GM12891 (cell line): ENCODE measurements around the gene SDC4.
"Not testable (repeated sequence)": the region's sequence is repeated elsewhere in the genome, so short reads cannot be mapped to it uniquely, and the experiment has no call there.

Experiments
- DNase-seq: peaks from one replicate; pipeline ENCODE4 v3.0.0; 2011; ENCODE audit warnings: low spot score; ENCODE audit not compliant: insufficient read length
- FAIRE-seq: peaks from 2 replicates; lab custom pipeline; 2011; peaks lifted over from hg19 to GRCh38; lab: Jason Lieb, UNC
- PAX5 ChIP-seq: IDR thresholded peaks from 2 replicates; pipeline ENCODE4 v1.6.1; 2011; ENCODE audit warnings: low read length, moderate library complexity, mild to moderate bottlenecking; ENCODE audit not compliant: insufficient read depth, severe bottlenecking
- POLR2A ChIP-seq: IDR thresholded peaks from 2 replicates; pipeline ENCODE4 v1.6.1; 2011; ENCODE audit warnings: low read depth, low read length, control low read depth
- POLR2AphosphoS5 ChIP-seq: IDR thresholded peaks from 2 replicates; pipeline ENCODE4 v1.6.1; 2011; ENCODE audit warnings: low read depth, low read length, control low read depth
- POU2F2 ChIP-seq: IDR thresholded peaks from 2 replicates; pipeline ENCODE4 v1.6.1; 2011; ENCODE audit warnings: low read depth, mild to moderate bottlenecking, control low read depth, low read length, moderate library complexity
- SPI1 ChIP-seq: IDR thresholded peaks from 2 replicates; pipeline ENCODE4 v1.6.1; 2011; ENCODE audit warnings: low read depth, low read length, control low read depth
- TAF1 ChIP-seq: IDR thresholded peaks from 2 replicates; pipeline ENCODE4 v1.6.1; 2011; ENCODE audit warnings: low read depth, low read length, control low read depth

Gene SDC4

DNA sequence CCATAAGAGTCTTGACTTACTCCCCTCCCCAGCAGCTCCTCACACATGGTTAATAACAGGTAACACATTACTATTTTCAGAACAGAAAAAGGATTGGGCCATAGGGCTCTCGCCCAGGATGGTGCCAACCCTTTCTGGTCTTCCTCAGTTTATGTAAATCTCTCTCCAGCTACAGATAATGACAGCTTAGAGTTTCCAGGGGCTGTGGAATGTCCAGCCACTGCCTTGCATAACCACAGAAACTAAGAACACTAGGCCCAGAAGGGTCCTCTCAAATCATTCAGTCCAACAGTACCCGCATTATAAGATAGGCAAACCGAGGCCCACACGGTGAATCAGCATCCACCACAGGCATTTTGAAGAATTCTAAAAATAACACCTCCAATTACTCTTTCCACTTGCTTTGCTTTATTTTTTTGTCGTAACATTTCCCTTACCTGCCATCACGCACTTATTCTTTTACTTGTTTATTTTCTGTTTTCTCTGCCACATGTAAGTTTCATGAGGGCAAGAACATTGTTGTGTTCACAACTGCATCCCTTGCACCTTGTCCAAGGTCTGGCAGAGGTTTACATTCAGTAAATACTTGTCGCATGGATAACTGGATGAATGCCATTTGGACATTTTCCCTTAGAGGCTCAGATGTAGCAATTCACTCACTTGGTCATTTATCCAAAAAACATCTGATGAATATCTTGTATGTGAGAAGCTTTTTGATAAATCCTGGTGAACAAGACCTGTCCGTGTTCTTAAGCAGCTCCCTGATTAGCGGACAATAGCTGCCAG, 6.4 kb upstream of the SDC4 start:
- FAIRE-seq, result no peak
- TF ChIP-seq POLR2A, result no peak
- DNase-seq, result no peak

DNA sequence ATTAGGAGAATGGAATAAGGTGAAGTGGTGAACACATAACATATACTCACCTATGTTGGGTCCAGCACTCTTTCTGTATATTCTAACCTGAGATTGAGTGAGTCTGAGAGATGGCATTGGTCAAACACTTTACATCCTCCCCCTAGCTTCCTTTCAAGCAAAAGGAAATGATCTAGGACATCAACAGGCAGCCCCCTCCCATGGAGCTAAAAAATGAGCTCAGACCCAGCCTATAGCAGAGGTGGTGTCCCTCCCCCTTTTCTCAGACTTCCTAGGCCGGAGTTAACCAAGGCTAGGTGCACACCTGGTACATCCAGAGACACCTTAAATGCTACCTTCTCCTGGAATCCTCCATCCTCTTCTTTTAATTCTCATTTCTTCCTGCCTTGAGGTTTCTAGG, 5.5 kb upstream of the SDC4 start:
- no peak for FAIRE-seq
- no peak for DNase-seq
- no peak for TF ChIP-seq POLR2A
- TF ChIP-seq SPI1, result no peak
- TF ChIP-seq PAX5, result no peak
- no peak for TF ChIP-seq POLR2AphosphoS5
- TF ChIP-seq POU2F2, result no peak
- TF ChIP-seq TAF1, result no peak

DNA sequence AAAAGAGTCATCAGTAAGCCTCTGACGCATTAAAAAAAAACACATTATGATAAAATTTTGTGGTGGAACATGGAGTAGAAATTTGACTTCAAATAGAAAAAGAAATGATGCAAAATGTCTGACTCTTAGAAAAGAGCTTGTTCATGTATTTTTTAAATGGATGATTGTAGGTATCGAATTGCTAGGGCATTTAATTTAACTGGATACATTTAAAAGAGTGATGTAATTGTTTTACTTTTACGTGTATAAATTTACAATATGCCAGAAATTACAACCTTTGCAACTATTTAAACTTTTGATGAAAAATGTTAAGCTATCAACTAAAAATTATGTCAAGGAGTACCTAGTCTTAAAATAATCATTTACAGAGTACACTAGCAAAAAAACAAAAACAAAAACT, 4.5 kb upstream of the SDC4 start:
- no peak for TF ChIP-seq POU2F2
- TF ChIP-seq POLR2AphosphoS5, result no peak
- TF ChIP-seq POLR2A, result no peak
- no peak for TF ChIP-seq PAX5
- no peak for TF ChIP-seq TAF1
- no peak for TF ChIP-seq SPI1
- FAIRE-seq, result no peak
- DNase-seq, result no peak

GRCh38 chr20:45350795-45351194, 2.6 kb upstream of the SDC4 start:
- FAIRE-seq, DNase-seq: not testable (repeated sequence)

GRCh38 chr20:45350217-45350616, 2.0 kb upstream of the SDC4 start:
- FAIRE-seq (no peak), DNase-seq (no peak)
- TF ChIP-seq POLR2A (no peak), TAF1 (no peak), POLR2AphosphoS5 (no peak), POU2F2 (no peak), SPI1 (no peak), PAX5 (no peak)

DNA sequence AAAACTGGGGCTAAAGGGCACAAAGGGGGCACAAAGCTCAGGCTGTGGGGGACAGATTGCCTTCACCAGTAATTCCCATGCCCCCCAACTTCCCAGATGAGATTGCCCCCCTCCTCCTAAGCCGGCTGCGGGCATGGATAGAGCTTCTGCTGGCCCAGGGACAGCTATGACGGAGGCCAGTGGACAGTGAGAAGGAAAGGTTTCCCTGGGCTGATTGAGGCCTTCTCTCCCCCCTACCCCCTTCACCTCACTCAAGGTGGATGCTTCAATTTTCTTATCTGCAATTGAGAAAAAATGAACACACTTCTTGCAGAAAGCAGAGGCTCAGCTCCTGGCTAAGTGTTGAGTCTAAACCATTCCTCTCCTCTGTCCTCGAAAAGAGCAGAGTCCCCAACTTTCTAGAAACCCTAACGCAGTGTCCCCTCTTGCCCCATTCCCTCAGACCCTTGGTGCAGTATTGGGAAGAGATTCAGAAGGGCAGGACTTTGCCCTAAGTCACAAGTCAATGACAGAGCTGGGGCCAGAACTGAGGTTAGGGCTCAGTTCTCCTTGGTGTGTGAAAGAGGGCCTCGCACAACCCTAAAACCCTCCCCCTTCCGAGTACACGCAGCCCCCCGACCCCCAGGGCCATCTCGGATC, 808 bp downstream of the SDC4 start:
- FAIRE-seq, result no peak
- TF ChIP-seq POU2F2, result no peak
- no peak for TF ChIP-seq SPI1
- TF ChIP-seq TAF1, result no peak
- no peak for TF ChIP-seq PAX5
- TF ChIP-seq POLR2A, result no peak
- no peak for TF ChIP-seq POLR2AphosphoS5
- DNase-seq, result no peak

- FAIRE-seq (no peak), DNase-seq (no peak)
- TF ChIP-seq SPI1 (no peak), PAX5 (no peak), POLR2A (no peak), TAF1 (no peak), POLR2AphosphoS5 (no peak), POU2F2 (no peak)
These were observed 1.4 kb downstream of the SDC4 start for GRCh38 chr20:45346851-45347250.

DNA sequence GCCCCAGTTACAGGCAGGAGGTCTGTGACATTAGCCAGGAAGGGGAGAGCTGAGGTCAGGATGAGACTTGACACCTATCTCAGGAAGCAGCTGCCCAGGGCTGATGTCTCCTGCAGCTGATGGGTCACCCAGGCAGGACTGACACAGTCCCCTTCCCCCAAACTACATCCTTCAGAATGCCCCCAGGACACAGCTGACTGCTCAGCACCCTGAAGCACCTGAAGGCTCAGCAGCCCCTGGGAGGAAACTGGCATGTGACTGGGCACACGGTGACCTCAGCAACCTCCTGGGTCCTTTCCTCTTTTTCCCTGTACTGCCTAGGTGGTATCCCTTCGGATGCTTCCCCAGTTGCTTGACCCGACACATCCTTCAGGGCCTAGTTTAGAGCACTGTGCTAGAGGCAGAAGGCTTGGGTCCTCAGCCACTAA, 1.9 kb downstream of the SDC4 start:
- TF ChIP-seq POLR2A (no peak), SPI1 (no peak), TAF1 (no peak), PAX5 (no peak), POU2F2 (no peak), POLR2AphosphoS5 (no peak)
- DNase-seq (no peak), FAIRE-seq (no peak)

- no peak for DNase-seq
- FAIRE-seq, result no peak
- TF ChIP-seq POU2F2 (no peak), SPI1 (no peak), TAF1 (no peak), POLR2A (no peak), PAX5 (no peak), POLR2AphosphoS5 (no peak)
These were observed 2.9 kb downstream of the SDC4 start for GRCh38 chr20:45345104-45345936.
